Esophagus muscularis mucosa (tissue), 4 donors: Measurements from ENCODE around the gene CDC6. TPM values are rescaled to one million over a fixed set of nuclear protein-coding genes. Genes with fewer than 3 reads are reported as not detected.

Source experiments
- DNase-seq: peaks from one replicate; pipeline ENCODE4 v3.0.0-alpha.2; 2017; ENCODE audit errors: extremely low spot score
- H3K27ac ChIP-seq, 4 donors: fragments of 200-600 bp; sonication (generic); replicated peaks in 1 of 4; 1 replicate in 3 of 4; 2 replicates in 1 of 4; pipeline ENCODE4 v1.5.1; 2016 to 2019; ENCODE audit warnings: mild to moderate bottlenecking in 1 of 4
- H3K27me3 ChIP-seq, 4 donors: fragments of 200-600 bp; sonication (generic); one replicate each; pipeline versions ENCODE4 v1.5.1 to v1.6.0; 2016 to 2019
- H3K36me3 ChIP-seq, 4 donors: fragments of 200-600 bp; sonication (generic); one replicate each; pipeline ENCODE4 v1.5.1; 2016 to 2019
- H3K4me1 ChIP-seq, 4 donors: fragments of 200-600 bp; sonication (generic); one replicate each; pipeline ENCODE4 v1.5.1; 2016 to 2019
- H3K4me3 ChIP-seq, 4 donors: fragments of 200-600 bp; sonication (generic); 1 replicate in 2 of 4; 2 replicates in 2 of 4; pipeline ENCODE4 v1.5.1; 2016 to 2019; ENCODE audit warnings: mild to moderate bottlenecking in 4 of 4, moderate library complexity in 1 of 4
- H3K9me3 ChIP-seq, 4 donors: fragments of 200-600 bp; sonication (generic); 1 replicate in 3 of 4; 2 replicates in 1 of 4; pipeline ENCODE4 v1.5.1; 2016 to 2019
- CTCF ChIP-seq, 3 experiments: fragments of 200-600 bp in 2 of 3; fragments of 450-650 bp in 1 of 3; sonication (generic) in 2 of 3; IDR thresholded peaks; one replicate each; pipeline ENCODE4 v1.5.1; 2017 to 2019; ENCODE audit warnings: antibody characterized with exemption in 3 of 3, mild to moderate bottlenecking in 2 of 3, moderate library complexity in 1 of 3
- EP300 ChIP-seq: sonication (generic); formaldehyde crosslinking; IDR thresholded peaks from one replicate; pipeline ENCODE4 v1.6.1; 2017; ENCODE audit warnings: antibody characterized with exemption
- POLR2A ChIP-seq: fragments of 450-650 bp; IDR thresholded peaks from one replicate; pipeline ENCODE4 v1.6.1; 2017; ENCODE audit warnings: antibody characterized with exemption, moderate library complexity, mild to moderate bottlenecking, low read depth
- POLR2AphosphoS5 ChIP-seq, 2 donors: sonication (generic); formaldehyde crosslinking; IDR thresholded peaks; one replicate each; pipeline ENCODE4 v1.6.1; 2017; ENCODE audit warnings: antibody characterized with exemption in 2 of 2
- WGBS: methylation state at CpG from one replicate; pipeline ENCODE4 v1.1.5; 2018; 5-methylcytosine and 5-hydroxymethylcytosine counted together
- intact Hi-C: fragments of 100-400 bp; cut with DNase I; formaldehyde crosslinking; loops from one replicate; pipeline ENCODE4 v1.15.1; 2023
- total RNA-seq, 4 donors: library from RNA; depleted of rRNA; stranded (reverse); fragments of >200 nt; gene quantifications; one replicate each; pipeline versions ENCODE4 v1.1.0 to v1.2.1, GENCODE V29; 2016

Gene CDC6
- total RNA-seq, 4 donors from 2014 or later, result 0.32 to 0.83 (median 0.44) TPM

GRCh38 chr17:40309949-40310510, 22.4 kb downstream of the CDC6 start:
- 63% methylated on average over 2 of the region's 2 CpGs for WGBS
- H3K36me3 ChIP-seq, result no peaks in the 10 kb centered on the region
- no peaks in the 10 kb centered on the region for H3K27me3 ChIP-seq
- no peak for DNase-seq
- peaks cover 83 to 93% (median 87%) of the 10 kb centered on the region in 4 donors for H3K4me1 ChIP-seq
- TF ChIP-seq POLR2AphosphoS5 (IDR thresholded peaks at IDR 0.05) (no peak), EP300 (no peak), CTCF (IDR thresholded peaks at IDR 0.05) (no peak), POLR2A (no peak)
- intact Hi-C loops, result loop anchor here (10.0 kb wide), 1 partner anchor 105 kb away; the partner anchor contains the start of gene TOP2A
- H3K9me3 ChIP-seq, result no peaks in the 10 kb centered on the region
- peak overlapping the region; percentile 94 to 98 (median 96) for H3K27ac ChIP-seq
- H3K4me3 ChIP-seq, result peak overlapping the region; percentile 55 to 69 (median 56)

GRCh38 chr17:40310882-40311391, 23.3 kb downstream of the CDC6 start:
- Histone ChIP-seq H3K36me3 (no peaks in the 10 kb centered on the region), H3K4me1 (peaks cover 92 to 100% (median 95%) of the 10 kb centered on the region in 4 donors), H3K27ac (peak overlapping the region; percentile 94 to 98 (median 96)), H3K27me3 (no peaks in the 10 kb centered on the region), H3K9me3 (no peaks in the 10 kb centered on the region), H3K4me3 (no peak overlapping the region)
- DNase-seq, result no peak
- intact Hi-C loops, result no loop called here
- TF ChIP-seq POLR2AphosphoS5 (IDR thresholded peaks at IDR 0.05), result no peak
- TF ChIP-seq POLR2A, result no peak
- TF ChIP-seq EP300, result no peak
- no peak for TF ChIP-seq CTCF (IDR thresholded peaks at IDR 0.05)
- 45% methylated on average over 7 of the region's 7 CpGs for WGBS

GRCh38 chr17:40311575-40311974, 23.9 kb downstream of the CDC6 start:
- peak in 1 of 3 experiments; percentile 16 for TF ChIP-seq CTCF (IDR thresholded peaks at IDR 0.05)
- TF ChIP-seq POLR2AphosphoS5 (IDR thresholded peaks at IDR 0.05), result peak in 1 of 2 donors; percentile 32
- no peak for TF ChIP-seq EP300
- no peak for TF ChIP-seq POLR2A
- 33% methylated on average over 1 of the region's 2 CpGs for WGBS
- intact Hi-C loops, result no loop called here

GRCh38 chr17:40312131-40312731, 24.6 kb downstream of the CDC6 start:
- peaks cover 99 to 100% (median 100%) of the 10 kb centered on the region in 4 donors for H3K4me1 ChIP-seq
- no peaks in the 10 kb centered on the region for H3K9me3 ChIP-seq
- DNase-seq, result no peak
- no peaks in the 10 kb centered on the region for H3K36me3 ChIP-seq
- H3K4me3 ChIP-seq, result no peak overlapping the region
- no peaks in the 10 kb centered on the region for H3K27me3 ChIP-seq
- 16% methylated on average over 6 of the region's 7 CpGs for WGBS
- intact Hi-C loops, result no loop called here
- peak overlapping the region; percentile 94 to 98 (median 96) for H3K27ac ChIP-seq
- TF ChIP-seq POLR2A, result peak; percentile 7
- peak in 1 of 2 donors; percentile 47 for TF ChIP-seq POLR2AphosphoS5 (IDR thresholded peaks at IDR 0.05)
- TF ChIP-seq EP300, result no peak
- TF ChIP-seq CTCF (IDR thresholded peaks at IDR 0.05), result no peak

More at GRCh38 chr17:40311575-40311974, 23.9 kb downstream of the CDC6 start:
- Histone ChIP-seq H3K27me3 (no peaks in the 10 kb centered on the region), H3K27ac (peak overlapping the region; percentile 94 to 98 (median 96)), H3K4me3 (no peak overlapping the region), H3K9me3 (no peaks in the 10 kb centered on the region), H3K36me3 (no peaks in the 10 kb centered on the region), H3K4me1 (peaks cover 99 to 100% (median 100%) of the 10 kb centered on the region in 4 donors)
- no peak for DNase-seq
